Stimulated activated CD4-positive, alpha-beta T cell treated with anti-CD3 and anti-CD28 coated beads, Interleukin-1b, Interleukin-23, amount 100 ng/mL, for 24 hours (primary cell): Measurements from ENCODE around the gene SLC6A8.
"Not testable (repeated sequence)": the region's sequence is repeated elsewhere in the genome, so short reads cannot be mapped to it uniquely, and the experiment has no call there.

Experiments
- DNase-seq, 4 experiments: peaks; one replicate each; pipeline ENCODE4 v3.0.0-alpha.2; 2020; ENCODE audit warnings: low read depth in 4 of 4, low spot score in 1 of 4

SLC6A8 gene

DNA sequence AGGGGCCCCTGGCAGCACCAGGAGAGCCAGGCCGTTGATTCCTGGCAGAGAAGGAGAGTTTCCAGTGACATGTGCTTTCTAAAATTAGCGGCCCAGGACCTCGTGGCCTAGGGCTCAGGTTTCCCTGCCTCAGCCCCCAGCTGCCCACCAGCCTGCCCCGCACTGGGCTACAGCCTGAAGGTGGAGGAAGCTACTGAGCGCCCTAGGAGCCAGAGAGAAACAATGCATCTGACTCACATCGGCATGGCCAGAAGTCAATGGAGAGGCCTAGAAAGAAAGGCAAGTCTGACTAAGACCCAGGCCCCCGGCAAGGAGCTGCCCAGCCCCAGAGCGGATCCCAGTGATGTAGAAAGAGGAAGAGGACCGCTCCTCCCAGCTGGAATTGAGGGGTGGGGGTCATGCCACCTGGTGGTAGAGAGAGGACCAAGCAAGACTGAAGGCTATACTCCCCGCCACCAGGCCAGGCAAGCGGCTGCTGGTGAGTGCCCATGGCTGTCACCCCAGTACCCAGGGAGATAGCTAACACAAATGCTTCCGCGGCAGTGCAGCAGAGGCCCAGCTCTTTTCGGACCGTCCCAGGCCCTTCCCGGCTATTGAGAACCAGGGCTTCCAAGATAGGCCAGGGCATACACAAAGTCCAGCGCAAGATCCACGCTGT, 17.8 kb downstream of the SLC6A8 start:
- DNase-seq, result not testable (repeated sequence)

DNA sequence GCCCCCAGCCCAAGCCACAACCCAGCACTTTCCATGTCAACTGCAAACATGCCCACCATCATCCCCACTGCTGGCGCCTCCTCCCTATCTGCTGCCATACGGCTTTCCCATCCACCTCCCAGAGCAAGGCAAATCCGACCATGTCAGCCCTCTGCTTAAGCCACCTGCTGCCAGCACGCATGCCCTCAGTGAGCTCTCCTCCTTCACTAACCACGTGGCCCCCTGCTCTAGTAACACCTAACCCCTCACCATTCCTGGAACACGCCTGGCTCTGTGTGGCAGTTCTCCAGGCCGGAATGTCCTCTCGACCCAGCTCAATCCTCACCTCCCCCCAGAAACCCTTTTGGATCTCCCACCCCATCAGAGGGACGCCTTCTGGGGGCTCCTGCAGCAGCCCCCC, 19.1 kb downstream of the SLC6A8 start:
- DNase-seq, result no peak

DNA sequence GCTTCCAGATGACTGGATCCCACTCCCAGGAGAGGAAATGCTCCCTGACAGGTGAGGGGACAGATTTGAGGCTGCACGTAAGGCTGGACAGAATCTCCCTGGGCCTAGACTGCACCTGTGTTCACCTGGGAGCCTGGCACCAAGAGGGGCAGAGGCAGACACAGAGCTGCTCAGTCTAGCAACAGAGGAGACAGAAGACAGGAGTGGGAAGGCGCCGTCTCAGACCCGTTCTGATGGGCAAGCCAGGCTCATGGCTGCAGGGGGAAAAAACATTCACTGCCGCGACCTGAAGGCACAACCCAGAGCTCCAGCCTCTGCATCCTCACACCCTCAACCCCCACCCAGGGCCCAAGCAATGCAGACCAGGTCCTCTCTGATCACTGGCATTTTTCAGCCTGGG, 19.7 kb downstream of the SLC6A8 start:
- DNase-seq, result no peak

DNA sequence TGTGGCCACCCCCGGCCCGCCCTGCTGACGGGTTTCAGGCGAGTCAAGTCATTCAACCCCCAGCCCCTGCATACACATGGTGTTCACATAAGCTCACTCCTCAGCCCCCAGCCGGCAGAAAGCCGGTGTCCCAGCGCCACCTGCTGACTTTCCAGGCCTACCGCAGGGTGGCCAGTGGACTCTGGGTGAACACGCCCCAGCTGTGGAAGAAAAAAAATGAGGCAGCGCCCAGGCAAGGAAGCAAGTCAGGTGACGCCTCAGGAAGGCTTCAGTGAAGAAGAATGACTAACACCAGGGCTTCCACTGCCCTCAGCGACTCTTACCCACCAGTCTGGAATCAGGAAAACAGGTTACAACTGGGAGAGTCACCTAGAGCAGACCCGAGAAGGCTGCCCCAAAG, 20.7 kb downstream of the SLC6A8 start:
- DNase-seq, result no peak

DNA sequence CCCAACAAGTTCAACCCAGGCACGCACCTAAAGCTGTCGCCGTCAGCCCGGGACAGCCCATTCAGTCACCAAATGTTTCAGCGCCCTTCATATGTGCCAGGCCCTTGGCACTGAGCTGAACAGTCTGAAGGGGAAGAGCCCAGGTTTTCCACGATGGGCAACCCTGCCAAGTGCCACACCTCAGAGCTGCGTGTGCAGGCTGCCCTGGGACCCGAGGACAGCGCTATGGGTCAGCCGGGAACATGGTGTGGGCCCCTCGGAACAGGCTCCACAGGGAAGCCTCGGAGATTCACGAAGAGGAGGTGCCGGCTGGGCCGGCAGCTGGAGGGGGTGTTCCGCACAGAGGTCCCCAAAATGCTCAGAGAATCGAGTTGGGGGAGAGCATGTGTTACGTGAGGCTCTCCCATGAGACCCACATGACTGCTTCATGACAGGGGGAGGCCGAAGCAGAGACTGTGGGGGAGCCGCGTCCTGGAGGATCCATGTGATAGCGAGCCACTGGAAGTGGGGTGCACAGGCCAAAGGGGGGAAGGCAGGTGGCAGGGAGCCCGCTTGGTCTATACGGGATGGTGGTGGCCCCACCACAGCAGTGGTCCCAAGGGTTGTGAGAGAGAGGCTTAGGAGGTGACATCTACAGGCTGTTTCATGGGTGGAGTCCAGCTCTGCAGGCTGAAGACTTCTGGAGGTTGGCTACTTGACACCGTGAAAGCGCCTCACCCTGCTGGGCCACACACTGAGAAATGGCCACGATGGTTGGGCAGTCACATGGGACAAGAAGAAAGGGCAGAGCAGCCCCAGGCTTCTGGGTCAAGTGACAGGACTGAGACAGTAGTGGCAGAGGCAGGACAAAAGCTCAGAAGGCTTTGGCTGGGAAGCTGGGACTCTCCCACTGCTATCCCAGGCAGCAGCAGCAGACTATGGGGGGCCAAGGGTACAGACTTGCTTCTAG, 22.3 kb downstream of the SLC6A8 start:
- DNase-seq, result no peak

DNA sequence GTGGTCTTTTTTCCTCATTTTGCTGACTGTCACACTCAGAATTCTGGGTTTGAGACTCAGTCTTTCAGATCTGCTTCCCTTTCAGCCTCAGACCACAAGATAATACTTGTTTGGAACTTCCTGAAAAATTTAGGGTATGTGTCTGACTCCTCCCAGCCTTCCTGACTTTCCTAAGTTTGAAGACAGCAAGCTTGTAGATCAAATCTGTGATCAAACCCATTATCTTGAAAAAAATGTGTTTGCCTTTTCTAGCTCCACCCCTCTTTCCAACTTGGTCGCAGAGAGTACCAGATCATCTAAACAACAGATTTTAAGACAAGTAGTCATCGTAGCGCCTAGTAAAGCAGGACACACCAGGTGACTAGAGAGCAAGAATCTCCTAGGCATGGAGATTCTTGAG, 26.5 kb downstream of the SLC6A8 start:
- no peak for DNase-seq

DNA sequence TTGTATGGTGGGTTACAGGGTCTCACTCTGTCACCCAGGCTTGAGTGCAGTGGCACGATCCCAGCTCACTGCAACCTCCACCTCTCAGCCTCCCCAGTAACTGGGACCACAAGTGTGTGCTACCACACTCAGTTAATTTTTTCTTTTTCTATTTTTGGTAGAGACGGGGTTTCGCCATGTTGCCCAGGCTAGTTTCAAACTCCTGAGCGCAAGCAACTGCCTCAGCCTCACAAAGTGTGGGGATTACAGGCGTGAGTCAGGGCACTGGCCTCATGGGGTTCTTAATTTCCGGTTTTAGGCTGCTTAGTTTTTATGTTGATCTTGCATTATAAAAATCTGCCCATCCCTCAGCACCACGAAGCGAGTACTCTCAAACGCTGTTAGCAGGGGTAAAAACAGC, 29.7 kb downstream of the SLC6A8 start:
- DNase-seq, result no peak

DNA sequence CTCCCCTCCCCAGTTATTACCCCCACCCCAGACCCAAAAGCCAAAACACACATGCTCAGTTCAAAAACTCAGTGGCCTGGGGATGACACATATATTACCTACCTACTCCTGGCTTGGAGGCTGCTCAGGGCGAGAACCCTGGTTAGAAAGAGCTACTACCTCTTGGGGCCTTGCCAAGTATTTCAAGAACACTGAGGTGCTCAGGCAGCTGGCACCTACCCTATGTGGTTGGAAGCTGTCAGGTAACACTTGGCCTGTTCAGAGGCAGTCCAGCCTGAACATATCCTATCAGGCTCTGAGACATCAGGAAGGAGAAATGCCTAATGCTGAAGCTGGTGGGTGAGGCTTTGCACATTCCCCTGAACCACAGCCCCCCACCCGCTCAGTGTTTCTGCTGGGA, 31.5 kb downstream of the SLC6A8 start:
- DNase-seq, result no peak

DNA sequence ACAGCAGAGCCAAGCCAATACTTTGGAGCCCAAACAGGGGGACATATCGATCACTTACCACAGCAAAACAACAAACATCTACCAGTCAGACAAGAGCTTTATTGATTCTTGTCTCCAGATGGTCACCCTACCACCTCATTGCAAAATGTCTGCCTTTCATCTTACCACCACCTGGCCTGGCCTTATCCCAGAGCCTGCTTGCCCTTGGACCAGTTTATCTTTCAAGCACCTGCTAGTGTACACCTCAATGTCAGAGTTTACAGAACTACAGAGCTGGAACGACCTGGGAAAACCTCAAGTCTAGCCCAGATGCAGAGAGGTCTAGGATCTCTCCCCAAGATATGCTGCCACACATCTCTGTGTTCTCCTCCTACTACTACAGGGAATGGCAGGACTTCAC, 32.0 kb downstream of the SLC6A8 start:
- DNase-seq, result no peak

DNA sequence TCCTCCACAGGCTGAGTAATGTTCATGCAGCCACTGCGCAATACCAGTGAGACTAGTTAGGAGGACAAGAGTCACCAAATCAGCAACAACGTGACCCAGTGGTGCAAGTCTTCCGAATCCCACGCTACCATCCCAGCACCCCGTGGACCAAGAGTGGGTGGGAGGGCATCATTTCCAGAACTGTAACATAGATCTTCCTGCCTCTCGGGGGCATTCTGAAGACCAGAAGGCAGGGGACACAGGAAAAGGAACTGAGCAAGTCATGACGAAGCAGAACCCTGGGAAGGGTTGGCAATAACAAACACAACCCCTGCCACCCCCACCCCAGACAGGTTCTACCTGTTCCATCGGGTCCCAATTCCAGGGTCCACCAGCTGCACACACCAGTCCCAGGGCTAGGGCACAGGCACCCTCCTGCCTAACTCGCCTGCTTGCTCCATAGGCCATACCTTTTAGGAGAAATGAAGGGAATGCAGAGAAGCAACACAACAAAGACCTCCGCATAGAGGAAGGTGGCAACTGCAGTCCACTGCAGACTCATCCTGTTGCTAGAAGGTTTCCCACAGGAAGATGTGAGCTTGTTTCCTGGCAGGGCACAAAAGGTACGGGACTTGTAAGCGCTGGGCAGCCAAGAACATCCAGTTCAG, 35.1 kb downstream of the SLC6A8 start:
- no peak for DNase-seq

DNA sequence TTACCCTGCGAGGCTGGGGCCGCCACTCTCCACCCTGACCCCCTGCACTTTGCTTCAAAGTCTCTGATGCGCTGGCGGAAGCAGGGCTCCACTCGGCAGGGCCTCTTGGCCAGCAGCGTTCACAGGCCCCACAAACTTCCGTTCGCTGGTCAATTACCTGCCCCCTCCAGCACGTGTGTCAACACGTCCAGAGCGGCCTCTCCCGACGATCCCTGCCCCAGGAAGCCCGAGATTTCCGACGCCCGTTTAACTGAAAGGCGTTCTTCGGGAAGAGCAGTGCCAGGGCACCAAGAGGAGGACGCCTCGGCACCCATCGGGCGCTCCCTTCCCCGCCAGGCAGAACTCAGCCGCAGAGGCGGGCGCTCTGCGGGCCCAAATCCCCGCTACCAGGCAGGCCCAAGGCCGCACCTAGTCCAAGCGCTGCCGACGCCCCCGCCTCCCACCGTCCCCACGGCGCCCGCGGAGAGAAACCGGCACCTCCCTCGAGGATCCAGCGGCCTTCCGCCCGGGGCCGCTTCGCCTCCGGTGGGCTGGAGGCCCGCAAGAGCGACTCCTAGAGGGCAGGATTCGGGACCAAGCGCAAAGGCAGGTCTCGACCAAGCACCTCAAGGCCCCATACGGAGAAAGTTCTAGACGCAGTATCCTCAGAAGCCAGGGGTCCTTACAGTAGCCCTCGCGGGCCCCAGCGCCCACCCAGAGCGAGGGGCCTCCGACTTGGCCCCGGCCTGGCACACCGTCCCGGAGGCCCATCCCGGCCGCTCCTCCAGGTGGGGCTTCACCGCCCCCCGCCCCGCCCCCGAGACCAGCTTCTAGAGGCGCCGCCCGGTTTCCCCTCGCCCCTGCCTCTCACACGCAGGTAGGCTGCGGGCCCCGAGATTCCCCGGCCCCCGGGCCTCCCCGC, 35.9 kb downstream of the SLC6A8 start:
- peak in 2 of 4 experiments; percentile 20 to 63 for DNase-seq

DNA sequence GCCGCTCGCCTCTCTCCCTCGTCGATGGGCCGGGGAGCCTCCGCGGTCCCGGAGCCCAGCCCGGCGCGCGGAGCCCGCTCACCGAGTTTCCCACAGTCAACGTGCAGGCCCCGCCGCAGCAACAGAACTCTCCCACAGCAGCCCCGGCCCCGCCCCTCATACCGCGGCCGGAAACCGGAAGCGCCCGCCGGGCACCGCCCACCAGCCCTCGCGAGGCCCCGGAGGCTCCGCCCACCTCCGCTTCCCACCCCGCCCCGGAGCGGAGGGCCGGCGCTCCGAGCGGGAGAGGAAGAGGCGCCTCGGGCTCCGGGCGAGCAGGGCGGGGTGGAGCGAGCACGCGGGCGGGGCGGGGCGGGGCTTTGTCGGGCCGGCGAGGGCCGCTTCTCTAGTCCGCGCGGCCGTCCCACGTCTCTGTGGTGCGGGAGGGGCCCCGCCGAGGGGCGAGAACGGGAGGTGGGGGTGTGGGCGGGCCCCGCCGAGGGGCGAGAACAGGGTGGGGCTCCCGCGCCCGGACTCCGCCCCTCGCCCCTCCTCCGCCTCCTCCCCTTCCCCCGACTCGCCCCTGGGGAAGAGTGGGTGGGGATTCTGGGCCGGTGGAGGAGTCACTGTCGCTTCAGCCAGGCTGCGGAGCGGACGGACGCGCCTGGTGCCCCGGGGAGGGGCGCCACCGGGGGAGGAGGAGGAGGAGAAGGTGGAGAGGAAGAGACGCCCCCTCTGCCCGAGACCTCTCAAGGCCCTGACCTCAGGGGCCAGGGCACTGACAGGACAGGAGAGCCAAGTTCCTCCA, 36.7 kb downstream of the SLC6A8 start, which contains the start of the genes ABCD1 and BCAP31:
TSS of gene ABCD1 (plus strand) at position 605 of the 787 bp plus-strand sequence. CDS start 411 bp downstream, outside the sequence.
TSS of gene BCAP31 (minus strand) at position 136 of the 787 bp plus-strand sequence. CDS start 1,143 bp downstream, outside the sequence.
- peak; percentile 64 to 80 (median 76) for DNase-seq

DNA sequence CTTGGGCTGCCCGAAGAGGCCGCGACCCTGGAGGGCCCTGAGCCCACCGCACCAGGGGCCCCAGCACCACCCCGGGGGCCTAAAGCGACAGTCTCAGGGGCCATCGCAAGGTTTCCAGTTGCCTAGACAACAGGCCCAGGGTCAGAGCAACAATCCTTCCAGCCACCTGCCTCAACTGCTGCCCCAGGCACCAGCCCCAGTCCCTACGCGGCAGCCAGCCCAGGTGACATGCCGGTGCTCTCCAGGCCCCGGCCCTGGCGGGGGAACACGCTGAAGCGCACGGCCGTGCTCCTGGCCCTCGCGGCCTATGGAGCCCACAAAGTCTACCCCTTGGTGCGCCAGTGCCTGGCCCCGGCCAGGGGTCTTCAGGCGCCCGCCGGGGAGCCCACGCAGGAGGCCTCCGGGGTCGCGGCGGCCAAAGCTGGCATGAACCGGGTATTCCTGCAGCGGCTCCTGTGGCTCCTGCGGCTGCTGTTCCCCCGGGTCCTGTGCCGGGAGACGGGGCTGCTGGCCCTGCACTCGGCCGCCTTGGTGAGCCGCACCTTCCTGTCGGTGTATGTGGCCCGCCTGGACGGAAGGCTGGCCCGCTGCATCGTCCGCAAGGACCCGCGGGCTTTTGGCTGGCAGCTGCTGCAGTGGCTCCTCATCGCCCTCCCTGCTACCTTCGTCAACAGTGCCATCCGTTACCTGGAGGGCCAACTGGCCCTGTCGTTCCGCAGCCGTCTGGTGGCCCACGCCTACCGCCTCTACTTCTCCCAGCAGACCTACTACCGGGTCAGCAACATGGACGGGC, 37.5 kb downstream of the SLC6A8 start:
- no peak for DNase-seq

DNA sequence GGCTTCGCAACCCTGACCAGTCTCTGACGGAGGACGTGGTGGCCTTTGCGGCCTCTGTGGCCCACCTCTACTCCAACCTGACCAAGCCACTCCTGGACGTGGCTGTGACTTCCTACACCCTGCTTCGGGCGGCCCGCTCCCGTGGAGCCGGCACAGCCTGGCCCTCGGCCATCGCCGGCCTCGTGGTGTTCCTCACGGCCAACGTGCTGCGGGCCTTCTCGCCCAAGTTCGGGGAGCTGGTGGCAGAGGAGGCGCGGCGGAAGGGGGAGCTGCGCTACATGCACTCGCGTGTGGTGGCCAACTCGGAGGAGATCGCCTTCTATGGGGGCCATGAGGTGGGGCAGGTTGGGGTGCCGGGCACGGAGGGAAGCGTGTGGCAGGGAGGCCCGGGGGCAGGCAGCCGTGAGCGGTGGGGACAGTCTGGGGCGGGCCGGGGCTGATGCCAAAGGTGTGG, 38.1 kb downstream of the SLC6A8 start:
- DNase-seq, result no peak

DNA sequence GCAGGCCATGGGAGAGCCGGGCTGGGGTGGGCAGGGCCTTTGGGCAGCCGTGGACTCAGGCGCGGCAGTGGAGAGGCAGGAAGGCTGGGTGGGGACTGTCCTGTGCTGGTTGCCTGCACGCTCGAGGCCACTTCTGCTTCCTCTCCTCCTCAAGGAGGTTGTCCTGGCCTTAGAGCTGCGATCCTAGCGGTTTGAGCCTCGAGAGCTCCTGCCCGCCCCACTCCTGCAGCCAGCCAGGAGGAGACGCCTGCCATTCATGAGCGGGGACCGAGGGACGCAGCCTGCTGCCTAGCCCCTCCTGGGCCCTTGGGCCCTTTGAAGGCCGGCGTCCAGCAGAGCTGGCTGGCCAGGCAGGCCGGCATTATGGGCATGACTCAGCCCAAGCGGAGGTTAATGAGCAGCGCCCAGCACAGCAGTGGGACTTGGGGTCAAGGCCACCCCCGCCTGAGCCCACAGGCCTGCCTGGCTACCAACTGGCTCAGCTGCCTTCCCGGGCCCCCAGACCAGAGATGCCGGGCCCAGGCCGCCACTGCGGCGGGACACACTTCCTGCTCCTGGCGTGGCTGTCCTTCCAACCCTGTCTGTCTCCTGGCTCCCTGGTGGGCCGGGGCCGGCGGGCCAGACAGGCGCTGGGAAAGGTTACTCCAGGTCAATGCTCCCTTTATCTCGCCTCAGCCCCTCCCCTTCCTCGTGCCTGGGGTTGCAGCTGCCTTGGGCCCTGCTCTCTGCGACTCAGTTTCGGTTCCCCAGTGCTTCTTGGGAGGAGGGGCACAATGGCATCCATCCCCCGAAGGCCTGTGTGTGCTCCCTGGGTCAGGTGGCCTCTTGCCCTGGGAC, 38.8 kb downstream of the SLC6A8 start:
- DNase-seq, result no peak

DNA sequence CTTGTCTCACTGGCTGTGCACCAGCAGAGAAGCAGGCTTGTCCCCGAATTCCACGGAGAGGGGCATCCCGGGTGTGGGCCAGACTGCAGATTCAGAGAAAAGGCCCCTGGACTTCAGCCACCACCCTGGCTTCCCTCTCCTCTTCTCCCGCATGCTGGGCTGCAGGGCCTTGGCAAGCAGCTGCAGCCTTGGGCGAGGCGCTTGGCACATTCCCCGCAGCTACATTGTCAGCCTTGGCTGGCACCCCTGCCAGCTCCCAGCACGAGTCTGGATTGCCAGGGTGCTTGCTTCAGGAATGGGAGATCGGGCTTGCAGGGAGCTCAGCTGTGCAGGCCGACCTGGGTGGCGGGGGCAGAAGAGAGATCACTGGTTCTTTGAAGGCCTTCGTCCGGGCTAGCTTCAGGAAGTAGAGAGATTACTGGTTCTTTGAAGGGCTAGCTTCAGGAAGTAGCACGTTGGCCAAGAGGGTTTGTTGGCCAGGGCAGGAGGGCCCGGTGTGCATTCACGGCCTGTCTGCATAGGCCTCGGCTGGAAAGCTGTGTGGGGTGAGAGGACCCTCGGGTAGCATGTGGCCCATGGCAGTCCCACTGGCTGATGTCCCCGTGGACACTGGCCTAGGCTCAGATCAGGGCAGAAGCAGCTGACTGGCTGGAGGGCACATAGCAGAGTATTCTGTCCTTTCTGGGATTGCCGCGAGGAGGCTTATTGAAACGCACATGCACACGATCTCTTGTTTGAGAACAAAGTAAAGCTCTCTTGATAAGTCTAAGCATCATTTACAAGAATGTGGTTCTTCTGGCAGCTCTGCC, 39.6 kb downstream of the SLC6A8 start:
- DNase-seq, result no peak

DNA sequence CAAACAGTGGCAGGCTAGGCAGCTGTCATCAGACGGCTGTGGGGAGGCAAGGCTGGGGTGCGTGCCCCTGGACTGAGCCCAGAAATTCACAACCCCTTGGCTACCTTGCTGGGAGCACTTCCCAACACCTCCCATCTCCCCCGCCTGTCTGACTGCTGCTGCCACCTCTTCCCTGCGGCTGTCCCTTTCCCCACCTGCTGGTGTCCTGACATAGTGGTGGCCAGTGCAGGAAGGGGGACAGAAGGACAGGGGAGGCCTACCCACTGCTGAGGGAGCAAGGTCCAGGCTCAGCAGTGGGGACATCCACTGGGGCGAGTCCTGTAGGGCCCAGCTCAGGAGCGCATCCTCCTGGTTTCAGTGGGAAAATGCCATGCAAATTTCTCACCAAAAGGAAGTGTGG, 40.4 kb downstream of the SLC6A8 start:
- no peak for DNase-seq
